ENCODE results near the gene ZNF524. TPM values are rescaled to one million over a fixed set of nuclear protein-coding genes. Genes with fewer than 3 reads are reported as not detected.

Gene ZNF524
- total and polyA plus RNA-seq, 10 of the 15 experiments (the other 5 are each of a cell fraction or from before 2014, with no cell fraction given) = 0.47 to 18.6 (median 12.4) TPM; not detected in 1

DNA sequence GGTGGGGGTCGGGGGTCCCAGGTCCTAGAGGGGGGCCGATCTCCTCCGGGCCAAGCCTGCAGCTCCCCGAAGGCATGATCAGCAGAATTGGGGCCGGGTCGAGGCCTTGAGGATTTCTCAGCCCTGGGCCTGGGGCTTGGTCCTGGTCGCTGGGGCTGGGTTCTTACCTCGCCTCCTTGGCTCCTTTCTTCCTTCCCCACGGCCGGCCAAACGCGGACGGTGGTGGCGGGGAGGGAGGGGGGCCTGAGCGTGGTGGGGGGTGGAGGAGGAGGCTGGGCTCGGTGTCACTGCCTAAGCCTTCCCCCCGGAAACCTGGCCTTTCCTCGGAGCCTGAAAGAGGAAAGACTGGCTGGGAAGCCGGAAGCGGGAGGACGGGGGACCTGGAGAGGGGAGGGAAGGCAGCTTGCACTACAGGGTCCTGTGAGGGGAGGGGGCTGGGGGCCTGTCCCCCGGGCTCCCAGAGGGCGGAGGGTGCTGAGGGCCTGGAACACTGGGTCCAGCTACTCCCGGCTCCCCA is 19.4 kb upstream of the ZNF524 start, which contains the start of gene ZNF579 (continued):
- TF ChIP-seq PML (IDR thresholded peaks at IDR 0.05; ENCODE audit: low read length) (peak; percentile 56; the same call in 1 of the 2 replicates), NBN (IDR thresholded peaks at IDR 0.05) (peak; percentile 76), ZBED1 (IDR thresholded peaks at IDR 0.05; ENCODE audit: borderline replicate concordance) (no peak), PBX3 (IDR thresholded peaks at IDR 0.05; ENCODE audit: insufficient replicate concordance, low read depth, low read length) (peak; percentile 28), POLR2AphosphoS5 (IDR thresholded peaks at IDR 0.05; ENCODE audit: low read length) (peak; percentile 25; the same call in 1 of the 2 replicates), RUNX3 (IDR thresholded peaks at IDR 0.05; ENCODE audit: low read length) (peak; percentile 46; the same call in 1 of the 2 replicates), POU2F2 (IDR thresholded peaks at IDR 0.05; ENCODE audit: borderline replicate concordance, low read depth, low read length) (peak; percentile 75), TCF7 (IDR thresholded peaks at IDR 0.05; ENCODE audit: borderline replicate concordance) (no peak), TCF12 (IDR thresholded peaks at IDR 0.05; ENCODE audit: low read depth, low read length) (0 out of 2 replicates have a peak, but pooled peaks have one; percentile 48), CREB1 (IDR thresholded peaks at IDR 0.05; ENCODE audit: low read depth) (0 out of 2 replicates have a peak, but pooled peaks have one; percentile 49), SIX5 (IDR thresholded peaks at IDR 0.05; ENCODE audit: low read depth, low read length, severe bottlenecking) (peak; percentile 44), E2F8 (IDR thresholded peaks at IDR 0.05; ENCODE audit: low read depth, partially characterized antibody) (peak; percentile 63), NR2C1 (IDR thresholded peaks at IDR 0.05) (no peak), STAT1 (conservative IDR thresholded peaks at IDR 0.05) (no peak), ZNF622 (IDR thresholded peaks at IDR 0.05) (no peak), TARDBP (IDR thresholded peaks at IDR 0.05; ENCODE audit: borderline replicate concordance) (peak; percentile 84; the same call in 1 of the 2 replicates), RCOR1 (conservative IDR thresholded peaks at IDR 0.05; ENCODE audit: low read depth, low read length) (no peak), ATF7 (IDR thresholded peaks at IDR 0.05; ENCODE audit: low read depth) (0 out of 2 replicates have a peak, but pooled peaks have one; percentile 24), LARP7 (IDR thresholded peaks at IDR 0.05) (no peak), IKZF1 (conservative IDR thresholded peaks at IDR 0.05) (peak; percentile 70), MXI1 (IDR thresholded peaks at IDR 0.05; ENCODE audit: low read depth, low read length) (peak; percentile 68; the same call in 1 of the 2 replicates), SMAD1 (IDR thresholded peaks at IDR 0.05; ENCODE audit: low read depth, partially characterized antibody) (peak; percentile 40)
- TF ChIP-seq, protein P1, sequence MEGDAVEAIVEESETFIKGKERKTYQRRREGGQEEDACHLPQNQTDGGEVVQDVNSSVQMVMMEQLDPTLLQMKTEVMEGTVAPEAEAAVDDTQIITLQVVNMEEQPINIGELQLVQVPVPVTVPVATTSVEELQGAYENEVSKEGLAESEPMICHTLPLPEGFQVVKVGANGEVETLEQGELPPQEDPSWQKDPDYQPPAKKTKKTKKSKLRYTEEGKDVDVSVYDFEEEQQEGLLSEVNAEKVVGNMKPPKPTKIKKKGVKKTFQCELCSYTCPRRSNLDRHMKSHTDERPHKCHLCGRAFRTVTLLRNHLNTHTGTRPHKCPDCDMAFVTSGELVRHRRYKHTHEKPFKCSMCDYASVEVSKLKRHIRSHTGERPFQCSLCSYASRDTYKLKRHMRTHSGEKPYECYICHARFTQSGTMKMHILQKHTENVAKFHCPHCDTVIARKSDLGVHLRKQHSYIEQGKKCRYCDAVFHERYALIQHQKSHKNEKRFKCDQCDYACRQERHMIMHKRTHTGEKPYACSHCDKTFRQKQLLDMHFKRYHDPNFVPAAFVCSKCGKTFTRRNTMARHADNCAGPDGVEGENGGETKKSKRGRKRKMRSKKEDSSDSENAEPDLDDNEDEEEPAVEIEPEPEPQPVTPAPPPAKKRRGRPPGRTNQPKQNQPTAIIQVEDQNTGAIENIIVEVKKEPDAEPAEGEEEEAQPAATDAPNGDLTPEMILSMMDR (IDR thresholded peaks at IDR 0.05 in 2 of 3, conservative IDR thresholded peaks at IDR 0.05 in 1 of 3; ENCODE audit: control insufficient read depth in 2 of 3, extremely low read depth in 1 of 3, insufficient read depth in 1 of 3, low read depth in 3 of 3, low read length in 3 of 3) = no peak

All from GM12878 (cell line).